Colonic mucosa (tissue), 4 donors: ENCODE results near the gene DUS1L. TPM values are rescaled to one million over a fixed set of nuclear protein-coding genes. Genes with fewer than 3 reads are reported as not detected.

Source experiments
- DNase-seq: peaks from one replicate; pipeline ENCODE4 v3.0.0-alpha.2; 2020
- H3K27ac ChIP-seq: fragments of 200-600 bp; one replicate; pipeline ENCODE4 v1.8.0; 2021
- H3K27me3 ChIP-seq: fragments of 200-600 bp; one replicate; pipeline ENCODE4 v1.8.0; 2021
- H3K36me3 ChIP-seq: fragments of 200-600 bp; one replicate; pipeline ENCODE4 v1.8.0; 2021
- H3K4me1 ChIP-seq: fragments of 200-600 bp; one replicate; pipeline ENCODE4 v1.8.0; 2021; ENCODE audit warnings: mild to moderate bottlenecking
- H3K4me3 ChIP-seq: fragments of 200-600 bp; one replicate; pipeline ENCODE4 v1.8.0; 2021
- H3K9ac ChIP-seq, 2 donors: one replicate each; pipeline ENCODE4 v1.7.0; 2013; ENCODE audit warnings: control low read depth in 2 of 2, low read depth in 2 of 2, low read length in 2 of 2
- H3K9me3 ChIP-seq: fragments of 200-600 bp; one replicate; pipeline ENCODE4 v1.8.0; 2021
- intact Hi-C: fragments of 100-400 bp; cut with DNase I; formaldehyde crosslinking; loops from one replicate; pipeline ENCODE4 v1.14.1; 2022
- total RNA-seq, 2 donors: library from RNA; stranded (reverse); fragmentation: NEBNext Ultra II Directional in 1 of 2; extraction: Animal tissue kit (Norgen Biotek cat#: 25700) in 1 of 2; gene quantifications; one replicate each; pipeline ENCODE4 v1.2.1, GENCODE V29; 2021
- TF ChIP-seq, protein P1 (sequence below): fragments of 200-600 bp; IDR thresholded peaks from one replicate; pipeline ENCODE4 v1.8.0; 2022; ENCODE audit warnings: antibody characterized with exemption, mild to moderate bottlenecking
- donor health status: healthy.
- donor health status: DM: no; HTN: no; CAD: no.
- donor health status: DM: no; HTN: no; CAD: no.

The DUS1L gene
- total RNA-seq, 2 donors from 2014 or later, result 113 to 253 TPM

- Histone ChIP-seq H3K4me1 (peaks cover 14% of the 10 kb centered on the region), H3K4me3 (no peak overlapping the region), H3K36me3 (no peaks in the 10 kb centered on the region), H3K27ac (no peak overlapping the region), H3K27me3 (no peaks in the 10 kb centered on the region), H3K9ac (peak overlapping the region in 1 of 2 donors; percentile 20), H3K9me3 (no peaks in the 10 kb centered on the region)
- no peak for DNase-seq
- TF ChIP-seq, protein P1, sequence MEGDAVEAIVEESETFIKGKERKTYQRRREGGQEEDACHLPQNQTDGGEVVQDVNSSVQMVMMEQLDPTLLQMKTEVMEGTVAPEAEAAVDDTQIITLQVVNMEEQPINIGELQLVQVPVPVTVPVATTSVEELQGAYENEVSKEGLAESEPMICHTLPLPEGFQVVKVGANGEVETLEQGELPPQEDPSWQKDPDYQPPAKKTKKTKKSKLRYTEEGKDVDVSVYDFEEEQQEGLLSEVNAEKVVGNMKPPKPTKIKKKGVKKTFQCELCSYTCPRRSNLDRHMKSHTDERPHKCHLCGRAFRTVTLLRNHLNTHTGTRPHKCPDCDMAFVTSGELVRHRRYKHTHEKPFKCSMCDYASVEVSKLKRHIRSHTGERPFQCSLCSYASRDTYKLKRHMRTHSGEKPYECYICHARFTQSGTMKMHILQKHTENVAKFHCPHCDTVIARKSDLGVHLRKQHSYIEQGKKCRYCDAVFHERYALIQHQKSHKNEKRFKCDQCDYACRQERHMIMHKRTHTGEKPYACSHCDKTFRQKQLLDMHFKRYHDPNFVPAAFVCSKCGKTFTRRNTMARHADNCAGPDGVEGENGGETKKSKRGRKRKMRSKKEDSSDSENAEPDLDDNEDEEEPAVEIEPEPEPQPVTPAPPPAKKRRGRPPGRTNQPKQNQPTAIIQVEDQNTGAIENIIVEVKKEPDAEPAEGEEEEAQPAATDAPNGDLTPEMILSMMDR, result no peak
- intact Hi-C loops, result no loop called here
These were observed 42.4 kb upstream of the DUS1L start for GRCh38 chr17:82108038-82108437.

DNA sequence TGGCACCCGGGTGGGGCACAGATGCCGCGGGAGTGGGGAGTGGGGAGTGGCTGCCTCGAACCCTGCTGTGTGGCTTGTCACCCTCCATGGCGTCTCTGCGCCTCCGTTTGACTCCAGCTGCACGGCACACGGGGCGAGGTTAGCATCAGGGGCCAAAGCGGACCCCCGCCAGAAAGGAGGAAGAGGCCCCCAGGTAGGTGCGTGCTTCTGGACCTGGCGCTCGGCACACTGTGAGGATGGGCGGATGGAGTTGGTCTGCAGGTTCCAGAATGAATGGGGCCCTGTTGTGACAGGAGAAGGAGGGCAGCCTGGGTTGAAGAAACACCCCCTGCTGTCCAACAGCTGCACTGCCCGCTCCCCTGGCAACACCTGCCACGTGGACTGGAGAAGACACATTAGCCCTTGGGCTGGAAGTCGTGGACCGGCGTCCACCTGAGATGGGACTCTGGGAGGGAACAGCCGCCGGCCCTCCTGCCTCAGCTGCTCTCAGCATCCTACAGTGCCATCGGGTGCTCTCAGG lies 41.8 kb upstream of the DUS1L start:
- H3K9ac ChIP-seq, result peak overlapping the region in 1 of 2 donors; percentile 82
- no peaks in the 10 kb centered on the region for H3K9me3 ChIP-seq
- TF ChIP-seq, protein P1, result no peak
- intact Hi-C loops, result no loop called here
- H3K27ac ChIP-seq, result no peak overlapping the region
- no peaks in the 10 kb centered on the region for H3K36me3 ChIP-seq
- no peak overlapping the region for H3K4me3 ChIP-seq
- no peak for DNase-seq
- no peaks in the 10 kb centered on the region for H3K27me3 ChIP-seq
- peaks cover 14% of the 10 kb centered on the region for H3K4me1 ChIP-seq

GRCh38 chr17:82106688-82107305 lies 41.2 kb upstream of the DUS1L start:
- intact Hi-C loops, result no loop called here
- H3K27ac ChIP-seq, result peak overlapping the region; percentile 86
- TF ChIP-seq, protein P1, result peak; percentile 7
- peaks cover 14% of the 10 kb centered on the region for H3K4me1 ChIP-seq
- H3K9ac ChIP-seq, result peak overlapping the region; percentile 52 to 82
- H3K9me3 ChIP-seq, result no peaks in the 10 kb centered on the region
- no peak for DNase-seq
- no peaks in the 10 kb centered on the region for H3K36me3 ChIP-seq
- no peaks in the 10 kb centered on the region for H3K27me3 ChIP-seq
- H3K4me3 ChIP-seq, result peak overlapping the region; percentile 25

DNA sequence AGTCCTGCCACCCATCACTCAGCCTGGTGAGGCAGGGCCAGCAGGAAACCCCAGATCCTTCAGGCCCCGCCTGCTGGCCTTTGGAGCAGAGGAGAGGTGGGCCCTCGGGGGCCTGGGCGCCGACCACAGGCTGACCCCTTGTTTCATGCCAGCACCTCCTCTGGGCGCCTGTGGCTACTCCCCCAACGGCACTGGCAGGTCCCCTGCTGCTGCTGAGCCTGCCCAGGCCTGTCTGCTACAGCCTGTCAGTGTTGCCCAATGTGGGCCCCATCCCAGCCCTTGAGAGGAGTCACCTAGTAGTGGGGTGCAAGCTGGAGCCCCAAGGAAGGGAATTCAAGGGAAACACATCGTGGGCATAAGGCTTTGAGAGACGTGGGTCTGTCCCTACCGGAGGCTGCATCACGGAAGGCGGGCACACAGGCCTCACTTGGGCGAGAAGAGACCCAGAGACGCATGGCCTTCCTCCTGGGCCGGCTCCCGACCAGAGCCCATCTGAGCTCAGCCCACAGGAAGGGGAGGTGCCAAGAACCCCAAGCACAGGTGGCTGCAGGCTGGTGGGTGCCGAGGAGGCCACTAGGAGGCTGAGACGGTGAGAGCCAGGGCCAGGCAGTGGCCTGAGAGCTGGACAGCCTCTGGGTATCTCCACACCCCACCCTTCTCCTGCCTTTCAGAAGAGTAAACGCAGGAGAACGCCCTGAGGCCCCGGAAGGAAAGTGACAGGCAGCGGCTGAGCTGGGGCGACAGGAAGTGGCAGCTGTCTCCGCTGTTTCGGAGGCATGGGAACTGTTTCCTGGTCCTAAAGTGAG lies 40.5 kb upstream of the DUS1L start:
- intact Hi-C loops, result no loop called here
- Histone ChIP-seq H3K27ac (peak overlapping the region; percentile 86), H3K36me3 (no peaks in the 10 kb centered on the region), H3K27me3 (no peaks in the 10 kb centered on the region), H3K4me1 (peaks cover 21% of the 10 kb centered on the region), H3K9me3 (no peaks in the 10 kb centered on the region), H3K9ac (peak overlapping the region; percentile 57 to 82), H3K4me3 (peak overlapping the region; percentile 25)
- TF ChIP-seq, protein P1, result peak; percentile 19
- peak; percentile 78 for DNase-seq

DNA sequence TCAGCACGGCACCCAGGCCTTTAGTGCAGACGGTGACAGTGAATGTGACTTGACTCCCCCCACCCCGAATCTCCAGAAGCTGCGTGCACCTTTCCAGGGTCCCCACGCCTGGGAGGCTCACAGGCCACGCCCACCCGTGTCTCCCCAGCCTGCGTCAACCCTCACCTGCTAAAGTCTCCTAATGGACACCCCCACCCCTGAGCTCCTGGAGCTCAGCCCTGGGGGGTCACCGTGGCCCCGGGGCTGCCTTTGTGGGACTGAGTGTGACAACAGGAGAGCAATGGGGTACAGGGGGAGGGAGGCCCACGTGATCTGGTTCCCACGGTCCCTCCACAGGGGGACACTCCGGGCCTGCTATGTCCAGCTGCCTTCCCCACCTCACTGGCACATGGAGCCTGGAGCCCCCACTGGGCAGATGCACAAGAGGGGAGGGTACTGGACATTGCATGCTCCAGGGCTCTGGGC lies 39.8 kb upstream of the DUS1L start:
- TF ChIP-seq, protein P1, result no peak
- no peaks in the 10 kb centered on the region for H3K36me3 ChIP-seq
- H3K4me3 ChIP-seq, result no peak overlapping the region
- no peaks in the 10 kb centered on the region for H3K9me3 ChIP-seq
- H3K27ac ChIP-seq, result no peak overlapping the region
- H3K4me1 ChIP-seq, result peaks cover 22% of the 10 kb centered on the region
- H3K27me3 ChIP-seq, result no peaks in the 10 kb centered on the region
- peak overlapping the region; percentile 57 to 82 for H3K9ac ChIP-seq
- no peak for DNase-seq
- intact Hi-C loops, result no loop called here
